Mucosa of stomach (tissue), 1 donor: ENCODE data around the gene RTF1.

Experiments used
- H3K27me3 ChIP-seq: one replicate; pipeline ENCODE4 v1.7.0; 2013; ENCODE audit warnings: mild to moderate bottlenecking, low read length; ENCODE audit not compliant: control insufficient read depth, insufficient read depth
- H3K36me3 ChIP-seq: one replicate; pipeline ENCODE4 v1.7.0; 2013; ENCODE audit warnings: low read length; ENCODE audit not compliant: control insufficient read depth, insufficient read depth
- H3K4me1 ChIP-seq: one replicate; pipeline ENCODE4 v1.7.0; 2013; ENCODE audit warnings: mild to moderate bottlenecking, low read length; ENCODE audit not compliant: control insufficient read depth, insufficient read depth
- H3K4me3 ChIP-seq: one replicate; pipeline ENCODE4 v1.7.0; 2013; ENCODE audit warnings: low read length
- H3K9ac ChIP-seq: one replicate; pipeline ENCODE4 v1.7.0; 2013; ENCODE audit warnings: mild to moderate bottlenecking, low read length, moderate library complexity
- H3K9me3 ChIP-seq: one replicate; pipeline ENCODE4 v1.7.0; 2013; ENCODE audit warnings: mild to moderate bottlenecking, low read length, moderate library complexity; ENCODE audit not compliant: control insufficient read depth
- donor health status: Pancreatic carcinoma.

The RTF1 gene

DNA sequence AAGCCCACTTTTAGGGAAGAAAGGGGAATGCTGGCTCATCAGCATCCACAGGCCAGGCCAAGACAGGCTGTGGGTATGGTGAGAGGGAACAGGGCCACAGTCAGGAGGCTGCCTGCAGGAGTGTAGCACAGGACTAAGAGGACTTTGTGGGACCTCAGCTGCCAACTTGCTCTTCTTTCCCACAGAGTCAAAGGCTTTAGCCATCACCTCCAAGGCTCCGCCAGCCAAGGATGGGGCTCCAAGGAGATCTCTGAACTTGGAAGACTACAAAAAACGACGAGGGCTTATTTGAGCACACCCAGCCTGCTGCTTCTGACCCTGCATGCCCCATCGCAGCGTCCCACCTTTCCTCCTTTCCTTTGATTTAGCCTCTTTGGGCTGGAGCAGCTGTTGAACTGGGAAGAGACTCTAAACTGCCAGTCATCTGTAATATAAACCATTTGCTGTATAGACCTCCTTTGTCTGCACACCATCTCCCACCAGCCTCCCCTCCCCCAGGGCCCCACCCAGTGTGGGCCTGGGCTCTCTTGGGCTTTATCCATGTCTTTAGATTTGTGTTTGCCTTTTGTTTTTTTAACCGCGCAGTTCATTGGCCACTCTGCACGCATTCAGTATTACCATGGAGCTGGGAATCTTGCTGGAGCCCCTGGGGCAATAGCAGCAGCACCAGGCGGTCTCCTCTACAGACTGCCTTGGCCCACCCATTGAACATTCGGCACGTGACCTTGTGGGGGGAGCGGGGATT lies 63.7 kb downstream of the RTF1 start:
- H3K9me3 ChIP-seq, result no peaks in the 10 kb centered on the region
- no peak overlapping the region for H3K9ac ChIP-seq
- no peak overlapping the region for H3K4me3 ChIP-seq
- H3K4me1 ChIP-seq, result peaks cover 49% of the 10 kb centered on the region
- peaks cover 14% of the 10 kb centered on the region for H3K36me3 ChIP-seq
- no peaks in the 10 kb centered on the region for H3K27me3 ChIP-seq

GRCh38 chr15:41482110-41482877 lies 65.4 kb downstream of the RTF1 start:
- H3K27me3 ChIP-seq, result no peaks in the 10 kb centered on the region
- H3K9me3 ChIP-seq, result no peaks in the 10 kb centered on the region
- H3K4me3 ChIP-seq, result peak overlapping the region; percentile 42
- peaks cover 6% of the 10 kb centered on the region for H3K36me3 ChIP-seq
- peak overlapping the region; percentile 76 for H3K9ac ChIP-seq
- peaks cover 44% of the 10 kb centered on the region for H3K4me1 ChIP-seq

DNA sequence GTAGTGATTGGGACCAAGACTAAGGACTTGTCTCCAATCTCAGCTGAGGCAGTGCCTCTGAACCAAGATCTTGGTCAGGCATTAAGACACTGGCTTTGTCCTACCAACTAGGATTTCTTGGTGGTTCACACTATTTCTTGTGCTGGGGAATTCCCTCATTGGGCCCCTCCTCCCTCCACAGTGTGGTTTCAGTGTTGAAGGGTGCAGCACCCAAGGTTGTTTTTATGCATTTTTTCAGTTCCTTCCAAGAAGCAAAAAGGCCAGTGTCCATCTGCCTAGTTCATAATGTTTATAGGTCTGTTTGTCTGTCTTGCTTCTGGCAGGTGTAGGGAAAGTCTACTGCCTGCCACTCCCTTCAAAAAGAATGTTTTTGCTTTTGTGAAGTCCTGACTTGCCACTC lies 66.2 kb downstream of the RTF1 start:
- Histone ChIP-seq H3K27me3 (no peaks in the 10 kb centered on the region), H3K9ac (peak overlapping the region; percentile 76), H3K4me1 (peaks cover 52% of the 10 kb centered on the region), H3K4me3 (peak overlapping the region; percentile 42), H3K9me3 (no peaks in the 10 kb centered on the region), H3K36me3 (peaks cover 6% of the 10 kb centered on the region)

- no peaks in the 10 kb centered on the region for H3K27me3 ChIP-seq
- peak overlapping the region; percentile 42 for H3K4me3 ChIP-seq
- H3K36me3 ChIP-seq, result peaks cover 6% of the 10 kb centered on the region
- peaks cover 53% of the 10 kb centered on the region for H3K4me1 ChIP-seq
- H3K9ac ChIP-seq, result peak overlapping the region; percentile 76
- H3K9me3 ChIP-seq, result no peaks in the 10 kb centered on the region
These were observed 66.6 kb downstream of the RTF1 start for GRCh38 chr15:41483519-41483918.

- Histone ChIP-seq H3K36me3 (peaks cover 6% of the 10 kb centered on the region), H3K9me3 (no peaks in the 10 kb centered on the region), H3K4me1 (peaks cover 49% of the 10 kb centered on the region), H3K27me3 (no peaks in the 10 kb centered on the region), H3K9ac (no peak overlapping the region), H3K4me3 (no peak overlapping the region)
These were observed 68.2 kb downstream of the RTF1 start for GRCh38 chr15:41484937-41485625.

- Histone ChIP-seq H3K9ac (no peak overlapping the region), H3K4me3 (no peak overlapping the region), H3K36me3 (no peaks in the 10 kb centered on the region), H3K4me1 (peaks cover 38% of the 10 kb centered on the region), H3K9me3 (no peaks in the 10 kb centered on the region), H3K27me3 (peaks cover 4% of the 10 kb centered on the region)
These were observed 69.4 kb downstream of the RTF1 start for GRCh38 chr15:41486286-41486685.

GRCh38 chr15:41487381-41487780 lies 70.5 kb downstream of the RTF1 start:
- H3K4me3 ChIP-seq, result no peak overlapping the region
- H3K9me3 ChIP-seq, result no peaks in the 10 kb centered on the region
- H3K9ac ChIP-seq, result no peak overlapping the region
- H3K4me1 ChIP-seq, result peaks cover 42% of the 10 kb centered on the region
- H3K36me3 ChIP-seq, result no peaks in the 10 kb centered on the region
- H3K27me3 ChIP-seq, result peaks cover 4% of the 10 kb centered on the region

- Histone ChIP-seq H3K9me3 (no peaks in the 10 kb centered on the region), H3K4me1 (peaks cover 46% of the 10 kb centered on the region), H3K36me3 (no peaks in the 10 kb centered on the region), H3K9ac (no peak overlapping the region), H3K27me3 (peaks cover 4% of the 10 kb centered on the region), H3K4me3 (no peak overlapping the region)
These were observed 70.9 kb downstream of the RTF1 start for GRCh38 chr15:41487802-41488201.

GRCh38 chr15:41489641-41490040 lies 72.7 kb downstream of the RTF1 start:
- Histone ChIP-seq H3K9me3 (no peaks in the 10 kb centered on the region), H3K27me3 (peaks cover 4% of the 10 kb centered on the region), H3K36me3 (no peaks in the 10 kb centered on the region), H3K4me3 (no peak overlapping the region), H3K9ac (no peak overlapping the region), H3K4me1 (peaks cover 41% of the 10 kb centered on the region)

GRCh38 chr15:41490355-41490754 lies 73.5 kb downstream of the RTF1 start:
- Histone ChIP-seq H3K9me3 (no peaks in the 10 kb centered on the region), H3K4me1 (peaks cover 45% of the 10 kb centered on the region), H3K4me3 (no peak overlapping the region), H3K27me3 (peaks cover 9% of the 10 kb centered on the region), H3K36me3 (no peaks in the 10 kb centered on the region), H3K9ac (no peak overlapping the region)

- H3K36me3 ChIP-seq, result no peaks in the 10 kb centered on the region
- H3K9me3 ChIP-seq, result no peaks in the 10 kb centered on the region
- peaks cover 10% of the 10 kb centered on the region for H3K27me3 ChIP-seq
- no peak overlapping the region for H3K9ac ChIP-seq
- H3K4me1 ChIP-seq, result peaks cover 50% of the 10 kb centered on the region
- H3K4me3 ChIP-seq, result no peak overlapping the region
These were observed 75.0 kb downstream of the RTF1 start for GRCh38 chr15:41491889-41492288.
